Hepatocyte (in vitro differentiated cells): ENCODE data around the gene PTGER4. TPM values are rescaled to one million over a fixed set of nuclear protein-coding genes. Genes with fewer than 3 reads are reported as not detected.
A peak's percentile ranks its signal among the peaks of the same experiment; 100 is the strongest.

Experiments used
- DNase-seq: peaks from one replicate; pipeline ENCODE4 v3.0.0-alpha.2; 2016; ENCODE audit warnings: low spot score
- H2AFZ ChIP-seq: fragments of 200-600 bp; sonication (generic); 2 replicates; pipeline ENCODE4 v1.6.0; 2016; ENCODE audit warnings: antibody characterized with exemption, mild to moderate bottlenecking
- H3K27ac ChIP-seq: fragments of 200-600 bp; sonication (generic); 2 replicates; pipeline ENCODE4 v1.5.1; 2016; ENCODE audit warnings: mild to moderate bottlenecking
- H3K27me3 ChIP-seq: fragments of 200-600 bp; sonication (generic); 2 replicates; pipeline ENCODE4 v1.6.1; 2016
- H3K36me3 ChIP-seq: fragments of 200-600 bp; sonication (generic); replicated peaks from 2 replicates; pipeline ENCODE4 v1.5.1; 2016; ENCODE audit warnings: low read depth; ENCODE audit not compliant: insufficient read depth
- H3K4me1 ChIP-seq: fragments of 200-600 bp; sonication (generic); 2 replicates; pipeline ENCODE4 v1.5.1; 2016; ENCODE audit warnings: mild to moderate bottlenecking, moderate library complexity; ENCODE audit not compliant: insufficient read depth
- H3K4me2 ChIP-seq: fragments of 200-600 bp; sonication (generic); 2 replicates; pipeline ENCODE4 v1.6.0; 2016
- H3K4me3 ChIP-seq: fragments of 200-600 bp; sonication (generic); 2 replicates; pipeline ENCODE4 v1.5.1; 2016; ENCODE audit warnings: mild to moderate bottlenecking
- H3K79me2 ChIP-seq: fragments of 200-600 bp; sonication (generic); 2 replicates; pipeline ENCODE4 v1.6.0; 2017; ENCODE audit warnings: mild to moderate bottlenecking
- H3K9me2 ChIP-seq: fragments of 200-600 bp; sonication (generic); replicated peaks from 2 replicates; pipeline ENCODE4 v1.6.0; 2017; ENCODE audit warnings: mild to moderate bottlenecking; ENCODE audit not compliant: insufficient read depth
- H3K9me3 ChIP-seq: fragments of 200-600 bp; sonication (generic); 2 replicates; pipeline ENCODE4 v1.5.1; 2016; ENCODE audit warnings: low read depth, mild to moderate bottlenecking
- H4K20me1 ChIP-seq: fragments of 200-600 bp; sonication (generic); 2 replicates; pipeline ENCODE4 v1.6.0; 2016; ENCODE audit warnings: mild to moderate bottlenecking; ENCODE audit not compliant: insufficient read depth, poor library complexity, severe bottlenecking
- CTCF ChIP-seq: fragments of 200-600 bp; sonication (generic); IDR thresholded peaks from 2 replicates; pipeline ENCODE4 v1.5.1; 2016; ENCODE audit warnings: antibody characterized with exemption, mild to moderate bottlenecking; ENCODE audit not compliant: poor library complexity
- EZH2 ChIP-seq: fragments of 200-600 bp; sonication (generic); IDR thresholded peaks from 2 replicates; pipeline ENCODE4 v1.6.1; 2016; ENCODE audit warnings: antibody characterized with exemption, mild to moderate bottlenecking, borderline replicate concordance
- EZH2phosphoT487 ChIP-seq: fragments of 200-600 bp; sonication (generic); IDR thresholded peaks from one replicate; pipeline ENCODE4 v1.6.1; 2018; ENCODE audit warnings: antibody characterized with exemption, mild to moderate bottlenecking, low read depth, moderate library complexity; ENCODE audit not compliant: unreplicated experiment, severe bottlenecking
- WGBS: methylation state at CpG from one replicate; pipeline ENCODE4 v1.1.6; 2016; ENCODE audit warnings: low lambda C conversion rate; ENCODE audit errors: missing lambda C conversion rate; 5-methylcytosine and 5-hydroxymethylcytosine counted together
- polyA plus RNA-seq: library from polyadenylated mRNA; unstranded; fragments of >200 nt; fragmentation: Nextera tagmentation; extraction: Ambion mirVana; gene quantifications from 2 replicates; pipeline ENCODE4 v1.2.1, GENCODE V29; 2016
- total RNA-seq: library from RNA; depleted of rRNA; stranded (reverse); fragments of >200 nt; gene quantifications from 2 replicates; pipeline ENCODE4 v1.2.3, GENCODE V29; 2014

PTGER4 gene
- total and polyA plus RNA-seq, 2 experiments from 2014 or later, result 3.6 to 7.1 TPM

GRCh38 chr5:40679148-40679912 is 385 bp upstream of the PTGER4 start:
- no peaks in the 10 kb centered on the region for H3K79me2 ChIP-seq
- TF ChIP-seq EZH2 (no peak), CTCF (no peak), EZH2phosphoT487 (no peak)
- peaks cover 16% of the 10 kb centered on the region for H3K4me1 ChIP-seq
- H3K36me3 ChIP-seq, result no peaks in the 10 kb centered on the region
- H3K4me3 ChIP-seq, result peak overlapping the region; percentile 82
- WGBS, result 1% methylated on average over 42 of the region's 60 CpGs
- H3K4me2 ChIP-seq, result peak overlapping the region; percentile 99
- H3K27ac ChIP-seq, result peak overlapping the region; percentile 75
- H3K9me3 ChIP-seq, result no peaks in the 10 kb centered on the region
- peak; percentile 93 for DNase-seq
- H3K27me3 ChIP-seq, result peaks cover 41% of the 10 kb centered on the region
- no peaks in the 10 kb centered on the region for H4K20me1 ChIP-seq
- H3K9me2 ChIP-seq, result no peaks in the 10 kb centered on the region
- H2AFZ ChIP-seq, result peak overlapping the region; percentile 85

- H3K9me3 ChIP-seq, result no peaks in the 10 kb centered on the region
- peaks cover 16% of the 10 kb centered on the region for H3K4me1 ChIP-seq
- H2AFZ ChIP-seq, result peak overlapping the region; percentile 28
- TF ChIP-seq CTCF, result no peak
- no peak for TF ChIP-seq EZH2phosphoT487
- no peaks in the 10 kb centered on the region for H3K79me2 ChIP-seq
- no peak overlapping the region for H3K27ac ChIP-seq
- H4K20me1 ChIP-seq, result no peaks in the 10 kb centered on the region
- 10% methylated on average over 37 of the region's 37 CpGs for WGBS
- peak overlapping the region; percentile 99 for H3K4me2 ChIP-seq
- H3K9me2 ChIP-seq, result no peaks in the 10 kb centered on the region
- no peak for DNase-seq
- H3K4me3 ChIP-seq, result peak overlapping the region; percentile 82
- H3K36me3 ChIP-seq, result no peaks in the 10 kb centered on the region
- H3K27me3 ChIP-seq, result peaks cover 41% of the 10 kb centered on the region
Measured at GRCh38 chr5:40680741-40681362, 1.1 kb downstream of the PTGER4 start.

GRCh38 chr5:40681363-40682153 is 1.8 kb downstream of the PTGER4 start:
- Histone ChIP-seq H3K9me3 (no peaks in the 10 kb centered on the region), H3K27ac (no peak overlapping the region), H3K4me1 (peaks cover 16% of the 10 kb centered on the region), H3K36me3 (no peaks in the 10 kb centered on the region), H3K4me3 (peak overlapping the region; percentile 14), H3K4me2 (peak overlapping the region; percentile 99), H3K9me2 (no peaks in the 10 kb centered on the region), H3K79me2 (no peaks in the 10 kb centered on the region), H4K20me1 (no peaks in the 10 kb centered on the region), H2AFZ (peak overlapping the region; percentile 28), H3K27me3 (peaks cover 41% of the 10 kb centered on the region)
- 7% methylated on average over 60 of the region's 67 CpGs for WGBS
- DNase-seq, result peak; percentile 15
- peak; percentile 43 for TF ChIP-seq EZH2phosphoT487
- TF ChIP-seq EZH2, result peak; percentile 80
- no peak for TF ChIP-seq CTCF
